IMR-90 (cell line): ENCODE results near the gene MYBPH. TPM values are rescaled to one million over a fixed set of nuclear protein-coding genes. Genes with fewer than 3 reads are reported as not detected.

Experiments
- ATAC-seq: fragments of 200-7000 bp; cut with Tn5 transposase; 2 replicates; pipeline ENCODE4 v1.9.1; 2020; ENCODE audit warnings: low read depth, mild to moderate bottlenecking, moderate library complexity
- BruUV-seq: library from RNA; stranded (reverse); fragments of 400-500 nt; replicated peaks from 2 replicates; lab custom pipeline; 2021; lab: Mats Ljungman, UMichigan
- CTCF ChIA-PET: fragments of 300-600 bp; formaldehyde crosslinking; extraction: SDS; loops from one replicate; lab custom pipeline; 2021; ENCODE audit warnings: antibody characterized with exemption; lab: Yijun Ruan, JAX
- POLR2A ChIA-PET: fragments of 300-600 bp; sonication (Branson Sonifier 250); formaldehyde crosslinking; loops from one replicate; lab custom pipeline; 2022; ENCODE audit warnings: antibody characterized with exemption; ENCODE audit not compliant: unreplicated experiment; lab: Charles Lee
- DNase-seq: peaks from one replicate; pipeline ENCODE4 v3.0.0; 2013
- H2AFZ ChIP-seq: replicated peaks from 2 replicates; pipeline ENCODE3; 2013; ENCODE audit warnings: low read length, mild to moderate bottlenecking; ENCODE audit not compliant: poor library complexity
- H2AK5ac ChIP-seq: 2 replicates; pipeline ENCODE4 v1.6.1; 2013; ENCODE audit warnings: low read depth, low read length, inconsistent platforms
- H2AK9ac ChIP-seq: replicated peaks from 2 replicates; pipeline ENCODE3; 2013; ENCODE audit warnings: mild to moderate bottlenecking, low read depth, low read length, moderate library complexity; ENCODE audit not compliant: poor library complexity
- H2BK120ac ChIP-seq: 2 replicates; pipeline ENCODE4 v1.6.1; 2013; ENCODE audit warnings: low read depth, low read length, inconsistent platforms
- H2BK15ac ChIP-seq: 3 replicates; pipeline ENCODE4 v1.6.1; 2013; ENCODE audit warnings: low read depth, low read length, inconsistent platforms
- H2BK20ac ChIP-seq: 2 replicates; pipeline ENCODE4 v1.6.1; 2013; ENCODE audit warnings: low read depth, mild to moderate bottlenecking, inconsistent platforms, low read length, moderate library complexity
- H2BK5ac ChIP-seq: 2 replicates; pipeline ENCODE4 v1.6.1; 2013; ENCODE audit warnings: mild to moderate bottlenecking, low read depth, low read length, inconsistent platforms; ENCODE audit not compliant: poor library complexity, severe bottlenecking
- H3K14ac ChIP-seq: replicated peaks from 2 replicates; pipeline ENCODE4 v1.6.1; 2013; ENCODE audit warnings: low read depth, low read length, inconsistent platforms
- H3K18ac ChIP-seq: 2 replicates; pipeline ENCODE4 v1.6.1; 2013; ENCODE audit warnings: low read depth, low read length, control low read depth
- H3K23ac ChIP-seq: 2 replicates; pipeline ENCODE4 v1.6.1; 2013; ENCODE audit warnings: low read depth, low read length, inconsistent platforms
- H3K27ac ChIP-seq: 2 replicates; pipeline ENCODE4 v1.5.1; 2013; ENCODE audit warnings: mild to moderate bottlenecking, control low read depth, low read length; ENCODE audit not compliant: insufficient read depth
- H3K27me3 ChIP-seq: 2 replicates; pipeline ENCODE4 v1.6.1; 2013; ENCODE audit warnings: low read length; ENCODE audit not compliant: control insufficient read depth, insufficient read depth
- H3K36me3 ChIP-seq: 2 replicates; pipeline ENCODE4 v1.6.1; 2013; ENCODE audit warnings: low read length, mixed read lengths; ENCODE audit not compliant: control insufficient read depth, insufficient read depth
- H3K4ac ChIP-seq: 2 replicates; pipeline ENCODE4 v1.6.1; 2013; ENCODE audit warnings: low read depth, low read length, inconsistent platforms
- H3K4me1 ChIP-seq: 2 replicates; pipeline ENCODE4 v1.6.1; 2013; ENCODE audit warnings: low read length, mixed read lengths; ENCODE audit not compliant: control insufficient read depth, insufficient read depth
- H3K4me2 ChIP-seq: 2 replicates; pipeline ENCODE4 v1.6.1; 2013; ENCODE audit warnings: low read depth, mild to moderate bottlenecking, control low read depth, low read length, moderate library complexity
- H3K4me3 ChIP-seq: 2 replicates; pipeline ENCODE4 v1.5.1; 2013; ENCODE audit warnings: low read depth, mild to moderate bottlenecking, control low read depth, low read length, moderate library complexity; ENCODE audit not compliant: insufficient read depth
- H3K56ac ChIP-seq: 2 replicates; pipeline ENCODE4 v1.6.1; 2013; ENCODE audit warnings: low read length, inconsistent platforms; ENCODE audit not compliant: insufficient read depth; ENCODE audit errors: extremely low read depth
- H3K79me1 ChIP-seq, 2 experiments: 2 replicates each; pipeline ENCODE4 v1.6.1; 2013; ENCODE audit warnings: low read length in 2 of 2, inconsistent platforms in 1 of 2, low read depth in 1 of 2
- H3K9ac ChIP-seq: 2 replicates; pipeline ENCODE4 v1.6.1; 2013; ENCODE audit warnings: low read depth, low read length, control low read depth
- H3K9me1 ChIP-seq: 2 replicates; pipeline ENCODE4 v1.6.1; 2013; ENCODE audit warnings: low read length, inconsistent platforms; ENCODE audit not compliant: insufficient read depth
- H3K9me3 ChIP-seq: 2 replicates; pipeline ENCODE4 v1.6.1; 2013; ENCODE audit warnings: low read length; ENCODE audit not compliant: control insufficient read depth, insufficient read depth
- H4K20me1 ChIP-seq: 2 replicates; pipeline ENCODE4 v1.6.1; 2013; ENCODE audit warnings: low read length, inconsistent platforms; ENCODE audit not compliant: insufficient read depth
- H4K5ac ChIP-seq: 2 replicates; pipeline ENCODE4 v1.6.1; 2013; ENCODE audit warnings: mild to moderate bottlenecking, low read depth, low read length, control low read depth
- H4K8ac ChIP-seq, 2 experiments: 2 replicates each; pipeline ENCODE4 v1.6.1; 2013; ENCODE audit warnings: low read depth in 2 of 2, low read length in 2 of 2, control low read depth in 1 of 2, inconsistent platforms in 1 of 2
- H4K91ac ChIP-seq: 2 replicates; pipeline ENCODE4 v1.6.1; 2013; ENCODE audit warnings: low read depth, low read length, inconsistent platforms; ENCODE audit not compliant: insufficient read depth
- BHLHE40 ChIP-seq: fragments of 150-350 bp; IDR thresholded peaks from 2 replicates; pipeline ENCODE4 v1.6.1; 2016; ENCODE audit warnings: mild to moderate bottlenecking, low read depth, low read length
- FOS ChIP-seq: fragments of 150-350 bp; IDR thresholded peaks from 2 replicates; pipeline ENCODE4 v1.6.1; 2016; ENCODE audit warnings: low read depth, low read length
- MAZ ChIP-seq: IDR thresholded peaks from 2 replicates; pipeline ENCODE4 v1.6.1; 2012; ENCODE audit warnings: low read depth, mild to moderate bottlenecking, low read length, improper control_type of control experiment, moderate library complexity, borderline replicate concordance
- POLR2A ChIP-seq: IDR thresholded peaks from 2 replicates; pipeline ENCODE4 v1.6.1; 2012; ENCODE audit warnings: mild to moderate bottlenecking, low read depth, low read length
- WGBS, 2 experiments: methylation state at CpG; one replicate each; pipeline versions ENCODE4 v1.1.5 to v1.1.7; 2013; ENCODE audit warnings: missing lambda C conversion rate in 2 of 2; ENCODE audit not compliant: insufficient read length in 1 of 2; ENCODE audit errors: extremely low coverage in 2 of 2; 5-methylcytosine and 5-hydroxymethylcytosine counted together
- dilution Hi-C: fragments of 300-500 bp; cut with HindIII; formaldehyde crosslinking; loops from one replicate; pipeline ENCODE4 v1.14.3; 2018; ENCODE audit warnings: low sequenced_read_pairs; ENCODE audit not compliant: unreplicated experiment
- in situ Hi-C: fragments of 300-500 bp; cut with MboI; formaldehyde crosslinking; loops from 3 replicates; pipeline ENCODE4 v1.14.3; 2019; ENCODE audit warnings: low sequenced_read_pairs, inconsistent platforms, mixed read lengths
- intact Hi-C: fragments of 100-400 bp; cut with micrococcal nuclease; formaldehyde crosslinking; loops from 2 replicates; pipeline ENCODE4 v1.10.0; 2022
- polyA plus RNA-seq, 3 experiments: library from polyadenylated mRNA; depleted of rRNA; stranded (reverse); fragments of >200 nt; gene quantifications; 2 replicates each; pipeline ENCODE4 v1.2.3, GENCODE V29; 2012; ENCODE audit warnings: low replicate concordance in 1 of 3
- total RNA-seq: library from RNA; depleted of rRNA; stranded (reverse); fragments of >200 nt; gene quantifications from 2 replicates; pipeline ENCODE4 v1.2.3, GENCODE V29; 2012
- TF ChIP-seq, protein P1 (sequence below): conservative IDR thresholded peaks from 2 replicates; pipeline ENCODE4 v1.5.1; 2012; ENCODE audit warnings: mild to moderate bottlenecking, low read depth, low read length, improper control_type of control experiment

The MYBPH gene
- total and polyA plus RNA-seq, 2 of the 4 experiments (the other 2 are of a cell fraction), result not detected

DNA sequence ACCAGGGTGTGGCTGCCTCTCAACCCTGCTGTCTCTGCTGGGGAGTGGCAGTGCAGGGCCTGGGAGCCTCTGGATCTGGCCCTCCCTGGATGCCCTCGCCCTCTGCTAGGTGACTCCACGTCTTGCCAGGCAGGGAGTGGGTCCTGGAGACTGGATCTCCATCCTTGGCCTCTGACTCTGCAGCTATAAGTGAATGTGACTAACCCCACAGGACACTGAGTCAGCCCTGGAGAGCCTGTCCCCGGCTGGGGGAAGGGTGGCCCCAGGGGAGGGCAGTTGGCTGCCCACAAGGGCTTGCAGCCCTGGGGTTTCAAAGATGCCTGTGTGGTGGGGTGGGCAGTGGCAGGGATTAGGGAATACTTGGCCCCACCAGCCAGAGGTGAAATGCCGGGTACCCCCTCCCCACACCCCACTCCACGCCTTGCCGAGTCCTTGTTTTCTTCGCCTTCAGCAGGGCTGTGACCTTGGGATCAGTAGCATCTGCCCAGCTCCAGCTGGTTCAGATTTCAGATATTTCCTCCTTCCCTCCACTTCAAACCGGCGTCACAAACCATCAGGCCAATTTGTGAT is 1.9 kb upstream of the MYBPH start:
- Histone ChIP-seq H2BK20ac (peak overlapping the region; percentile 74; the same call in 1 of the 2 replicates), H2AK9ac (peak overlapping the region; percentile 11), H3K4me1 (peaks cover 22% of the 10 kb centered on the region), H3K14ac (no peak overlapping the region), H4K8ac (peak overlapping the region; percentile 50 to 52; a peak in 3 of 4 replicates), H3K27me3 (no peaks in the 10 kb centered on the region; the same call in 1 of the 2 replicates), H2AFZ (peak overlapping the region; percentile 61), H3K4ac (peak overlapping the region; percentile 65; the same call in 1 of the 2 replicates), H3K27ac (peak overlapping the region; percentile 24; the same call in 1 of the 2 replicates), H3K36me3 (no peaks in the 10 kb centered on the region), H3K23ac (0 out of 2 replicates have a peak overlapping the region, but pooled peaks have one; percentile 26), H2AK5ac (peak overlapping the region; percentile 43), H3K9ac (no peak overlapping the region), H3K4me2 (peak overlapping the region; percentile 16; the same call in 1 of the 2 replicates), H3K18ac (peak overlapping the region; percentile 44; the same call in 1 of the 2 replicates), H3K4me3 (no peak overlapping the region), H3K56ac (no peak overlapping the region), H3K9me3 (no peaks in the 10 kb centered on the region), H4K20me1 (no peaks in the 10 kb centered on the region), H3K9me1 (peaks cover 15% of the 10 kb centered on the region; the same call in 1 of the 2 replicates), H4K5ac (peak overlapping the region; percentile 24; the same call in 1 of the 2 replicates), H2BK15ac (peak overlapping the region; percentile 59; the same call in 1 of the 3 replicates), H2BK5ac (peak overlapping the region; percentile 28), H3K79me1 (no peaks in the 10 kb centered on the region), H2BK120ac (peak overlapping the region; percentile 52), H4K91ac (peak overlapping the region; percentile 15; the same call in 1 of the 2 replicates)
- no CpG with 5 or more reads among the region's 9 CpGs for WGBS, 2 experiments
- BruUV-seq, result no TSS peak
- ChIA-PET POLR2A (no interaction called here), CTCF (interaction anchor here (1.2 to 2.0 kb wide), 2 partner anchors 10 to 60 kb away, joined by 4 read pairs; no protein-coding TSS in a partner anchor)
- DNase-seq (peak; percentile 44), ATAC-seq (peak; percentile 83)
- intact Hi-C loops, result no loop called here
- TF ChIP-seq BHLHE40, result no peak
- peak; percentile 26; the same call in 1 of the 2 replicates for TF ChIP-seq FOS
- 0 out of 2 replicates have a peak, but pooled peaks have one; percentile 25 for TF ChIP-seq MAZ
- TF ChIP-seq, protein P1, sequence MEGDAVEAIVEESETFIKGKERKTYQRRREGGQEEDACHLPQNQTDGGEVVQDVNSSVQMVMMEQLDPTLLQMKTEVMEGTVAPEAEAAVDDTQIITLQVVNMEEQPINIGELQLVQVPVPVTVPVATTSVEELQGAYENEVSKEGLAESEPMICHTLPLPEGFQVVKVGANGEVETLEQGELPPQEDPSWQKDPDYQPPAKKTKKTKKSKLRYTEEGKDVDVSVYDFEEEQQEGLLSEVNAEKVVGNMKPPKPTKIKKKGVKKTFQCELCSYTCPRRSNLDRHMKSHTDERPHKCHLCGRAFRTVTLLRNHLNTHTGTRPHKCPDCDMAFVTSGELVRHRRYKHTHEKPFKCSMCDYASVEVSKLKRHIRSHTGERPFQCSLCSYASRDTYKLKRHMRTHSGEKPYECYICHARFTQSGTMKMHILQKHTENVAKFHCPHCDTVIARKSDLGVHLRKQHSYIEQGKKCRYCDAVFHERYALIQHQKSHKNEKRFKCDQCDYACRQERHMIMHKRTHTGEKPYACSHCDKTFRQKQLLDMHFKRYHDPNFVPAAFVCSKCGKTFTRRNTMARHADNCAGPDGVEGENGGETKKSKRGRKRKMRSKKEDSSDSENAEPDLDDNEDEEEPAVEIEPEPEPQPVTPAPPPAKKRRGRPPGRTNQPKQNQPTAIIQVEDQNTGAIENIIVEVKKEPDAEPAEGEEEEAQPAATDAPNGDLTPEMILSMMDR, result no peak
- TF ChIP-seq POLR2A, result no peak
- dilution Hi-C loops, result no loop called here
- in situ Hi-C loops, result no loop called here
